ENCODE results near the gene KIAA0825. TPM values are rescaled to one million over a fixed set of nuclear protein-coding genes. Genes with fewer than 3 reads are reported as not detected.

The KIAA0825 gene
- total and polyA plus RNA-seq, 7 donors, result 0.46 to 4.6 (median 3.3) TPM; not detected in 1

- TF ChIP-seq POLR2A (IDR thresholded peaks at IDR 0.05) (no peak), EP300 (IDR thresholded peaks at IDR 0.05) (no peak), POLR2AphosphoS5 (IDR thresholded peaks at IDR 0.05) (no peak), CTCF (IDR thresholded peaks at IDR 0.05) (no peak)
- Histone ChIP-seq H3K27ac (no peak overlapping the region), H3K27me3 (no peaks in the 10 kb centered on the region), H3K36me3 (peaks cover 0 to 4% (median 0%) of the 10 kb centered on the region in 4 donors), H3K4me1 (no peaks in the 10 kb centered on the region), H3K9me3 (no peaks in the 10 kb centered on the region), H3K4me3 (no peak overlapping the region)
- DNase-seq, result no peak
- intact Hi-C loops (cut with DNase I), result no loop called here
- 77 to 88% methylated on average over 3 of the region's 3 CpGs for WGBS, 2 donors
Observed at GRCh38 chr5:94538260-94538659, 80.1 kb downstream of the KIAA0825 start.

DNA sequence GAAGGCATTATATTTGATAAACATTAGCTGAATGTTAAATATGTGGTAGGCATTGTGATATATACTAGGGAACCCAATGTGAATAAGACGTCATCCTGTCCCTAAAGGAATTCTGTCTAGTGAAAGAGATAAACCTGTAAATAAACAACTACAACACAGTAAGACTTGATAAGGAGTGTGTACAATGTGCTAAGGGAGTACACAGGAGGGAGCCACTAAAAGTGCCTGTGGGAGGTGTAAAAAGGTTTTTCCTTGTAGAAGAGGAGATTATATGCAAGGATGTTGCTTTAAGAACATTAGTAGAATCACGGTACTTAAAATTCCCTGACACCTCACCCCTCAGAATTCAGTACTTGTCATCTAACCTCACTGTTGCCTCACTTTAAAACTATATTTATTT is 91.7 kb downstream of the KIAA0825 start:
- TF ChIP-seq POLR2A (IDR thresholded peaks at IDR 0.05) (no peak), EP300 (IDR thresholded peaks at IDR 0.05) (no peak), CTCF (IDR thresholded peaks at IDR 0.05) (no peak), POLR2AphosphoS5 (IDR thresholded peaks at IDR 0.05) (no peak)
- Histone ChIP-seq H3K4me3 (no peak overlapping the region), H3K4me1 (no peaks in the 10 kb centered on the region), H3K27ac (no peak overlapping the region), H3K9me3 (no peaks in the 10 kb centered on the region), H3K27me3 (no peaks in the 10 kb centered on the region), H3K36me3 (no peaks in the 10 kb centered on the region)
- intact Hi-C loops (cut with DNase I), result no loop called here
- no peak for DNase-seq
- WGBS, 2 donors, result 58 to 84% methylated on average over 2 of the region's 2 CpGs

GRCh38 chr5:94524841-94525697 is 93.3 kb downstream of the KIAA0825 start:
- no peak overlapping the region for H3K27ac ChIP-seq
- H3K4me3 ChIP-seq, result no peak overlapping the region
- intact Hi-C loops (cut with DNase I), result no loop called here
- no peak for DNase-seq
- H3K36me3 ChIP-seq, result no peaks in the 10 kb centered on the region
- no peak for TF ChIP-seq POLR2A (IDR thresholded peaks at IDR 0.05)
- TF ChIP-seq CTCF (IDR thresholded peaks at IDR 0.05), result peak in 1 of 4 experiments; percentile 38
- TF ChIP-seq POLR2AphosphoS5 (IDR thresholded peaks at IDR 0.05), result no peak
- TF ChIP-seq EP300 (IDR thresholded peaks at IDR 0.05), result no peak
- no peaks in the 10 kb centered on the region for H3K9me3 ChIP-seq
- H3K4me1 ChIP-seq, result no peaks in the 10 kb centered on the region
- 70 to 76% methylated on average over 4 of the region's 4 CpGs for WGBS, 2 donors
- no peaks in the 10 kb centered on the region for H3K27me3 ChIP-seq

DNA sequence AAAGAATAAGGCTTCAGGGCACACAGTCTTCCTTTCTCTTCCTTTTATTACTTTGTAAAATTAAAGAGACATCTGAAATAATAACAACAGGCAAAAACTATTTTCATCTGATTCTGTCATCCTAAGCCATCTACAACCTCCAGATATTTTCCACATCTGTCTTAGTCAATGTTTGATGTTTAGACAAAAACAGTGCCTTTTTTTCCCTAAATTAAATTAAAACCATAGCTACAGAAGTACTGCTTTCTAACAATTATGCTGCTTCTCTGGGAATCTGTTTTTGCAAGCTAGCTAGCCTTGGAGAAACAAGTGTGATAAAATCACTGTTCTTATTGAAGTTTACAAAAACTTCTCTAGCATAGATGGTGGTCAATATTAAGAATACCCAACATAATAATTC is 95.4 kb downstream of the KIAA0825 start:
- H3K9me3 ChIP-seq, result no peaks in the 10 kb centered on the region
- H3K4me3 ChIP-seq, result no peak overlapping the region
- H3K27ac ChIP-seq, result no peak overlapping the region
- intact Hi-C loops (cut with DNase I), result no loop called here
- no peaks in the 10 kb centered on the region for H3K4me1 ChIP-seq
- TF ChIP-seq POLR2A (IDR thresholded peaks at IDR 0.05) (no peak), POLR2AphosphoS5 (IDR thresholded peaks at IDR 0.05) (no peak), EP300 (IDR thresholded peaks at IDR 0.05) (no peak)
- no peaks in the 10 kb centered on the region for H3K36me3 ChIP-seq
- no peaks in the 10 kb centered on the region for H3K27me3 ChIP-seq
- no peak for DNase-seq

DNA sequence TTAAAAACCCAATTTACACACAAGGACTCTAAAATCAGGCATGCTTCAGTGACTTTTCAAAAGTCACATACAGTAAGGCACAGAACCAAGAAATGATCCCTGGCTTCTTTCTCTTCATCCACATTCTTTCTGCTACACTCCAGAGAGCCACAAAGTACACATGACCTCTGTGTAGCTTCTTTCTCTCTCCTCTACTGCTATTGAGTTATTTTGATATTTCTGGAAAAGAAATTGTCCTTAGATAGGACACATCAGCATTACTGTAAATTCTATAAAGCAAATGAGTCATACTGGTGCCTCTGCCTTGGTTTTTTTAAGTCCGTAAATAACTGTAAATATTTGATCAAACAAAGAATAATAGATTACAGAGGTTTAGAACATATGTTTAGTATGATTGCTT is 96.3 kb downstream of the KIAA0825 start:
- Histone ChIP-seq H3K27me3 (no peaks in the 10 kb centered on the region), H3K27ac (no peak overlapping the region), H3K36me3 (no peaks in the 10 kb centered on the region), H3K4me1 (no peaks in the 10 kb centered on the region), H3K4me3 (no peak overlapping the region), H3K9me3 (no peaks in the 10 kb centered on the region)
- intact Hi-C loops (cut with DNase I), result no loop called here
- DNase-seq, result no peak
- no peak for TF ChIP-seq CTCF (IDR thresholded peaks at IDR 0.05)
- no peak for TF ChIP-seq POLR2AphosphoS5 (IDR thresholded peaks at IDR 0.05)
- no peak for TF ChIP-seq EP300 (IDR thresholded peaks at IDR 0.05)
- no peak for TF ChIP-seq POLR2A (IDR thresholded peaks at IDR 0.05)
- WGBS, 2 donors, result 82 to 96% methylated on average over 1 of the region's 1 CpG
